WTC11 (cell line): ENCODE results near the gene ABCC3. TPM values are rescaled to one million over a fixed set of nuclear protein-coding genes. Genes with fewer than 3 reads are reported as not detected.

Experiments used
- ATAC-seq: fragments of 200-7000 bp; cut with Tn5 transposase; 2 replicates; pipeline ENCODE4 v1.10.0; 2021; ENCODE audit warnings: mild to moderate bottlenecking, moderate library complexity
- CTCF ChIA-PET: fragments of 300-600 bp; sonication (Branson Sonifier 250); formaldehyde crosslinking; loops from one replicate; lab custom pipeline; 2021; ENCODE audit warnings: antibody characterized with exemption; lab: Charles Lee
- POLR2A ChIA-PET: fragments of 350-600 bp; sonication (Branson Sonifier 250); formaldehyde crosslinking; loops from one replicate; lab custom pipeline; 2021; ENCODE audit warnings: antibody characterized with exemption; lab: Charles Lee
- DNase-seq: peaks from one replicate; pipeline ENCODE4 v3.0.0; 2021; ENCODE audit warnings: low spot score
- H3K27ac Mint-ChIP-seq: 2 replicates; pipeline ENCODE4 v1.8.0; 2021; ENCODE audit warnings: mixed read lengths
- H3K27me3 Mint-ChIP-seq: 2 replicates; pipeline ENCODE4 v1.8.0; 2021; ENCODE audit warnings: low read depth, mild to moderate bottlenecking, moderate library complexity, mixed read lengths
- H3K36me3 Mint-ChIP-seq: 2 replicates; pipeline ENCODE4 v1.8.0; 2021; ENCODE audit warnings: mixed read lengths
- H3K4me1 Mint-ChIP-seq: 2 replicates; pipeline ENCODE4 v1.8.0; 2022; ENCODE audit warnings: mixed read lengths
- H3K4me3 Mint-ChIP-seq: 2 replicates; pipeline ENCODE4 v1.8.0; 2021; ENCODE audit warnings: mild to moderate bottlenecking, moderate library complexity, mixed read lengths
- H3K9me3 Mint-ChIP-seq: 2 replicates; pipeline ENCODE4 v1.8.0; 2021; ENCODE audit warnings: mixed read lengths
- ATF6 ChIP-seq: sonication (generic); formaldehyde crosslinking; IDR thresholded peaks from 2 replicates; pipeline ENCODE4 v1.8.1; 2023; ENCODE audit warnings: mild to moderate bottlenecking, missing genetic modification reagents
- GABPB1 ChIP-seq: sonication (generic); formaldehyde crosslinking; IDR thresholded peaks from 2 replicates; pipeline ENCODE4 v1.8.1; 2023; ENCODE audit warnings: mild to moderate bottlenecking, missing genetic modification reagents
- GTF2I ChIP-seq: fragments of 250-450 bp; sonication (Bioruptor Pico); conservative IDR thresholded peaks from 2 replicates; pipeline ENCODE4 v1.4.0; 2021; ENCODE audit warnings: mild to moderate bottlenecking
- OVOL2 ChIP-seq: fragments of 250-450 bp; sonication (Bioruptor Pico); IDR thresholded peaks from 2 replicates; pipeline ENCODE4 v1.9.0; 2021; ENCODE audit warnings: mild to moderate bottlenecking, borderline replicate concordance
- PRDM15 ChIP-seq: sonication (generic); formaldehyde crosslinking; IDR thresholded peaks from 2 replicates; pipeline ENCODE4 v1.8.0; 2022; ENCODE audit warnings: missing genetic modification reagents
- SMAD3 ChIP-seq: sonication (generic); formaldehyde crosslinking; IDR thresholded peaks from 2 replicates; pipeline ENCODE4 v1.8.0; 2022; ENCODE audit warnings: missing genetic modification reagents, mild to moderate bottlenecking, borderline replicate concordance
- ZBTB21 ChIP-seq: sonication (generic); formaldehyde crosslinking; IDR thresholded peaks from 2 replicates; pipeline ENCODE4 v1.8.1; 2023; ENCODE audit warnings: mild to moderate bottlenecking, missing genetic modification reagents, borderline replicate concordance
- total RNA-seq: library from RNA; stranded (reverse); gene quantifications from 3 replicates; pipeline ENCODE4 v1.2.3, GENCODE V29; 2021
- TF ChIP-seq, protein P1 (sequence below): fragments of 250-450 bp; sonication (Bioruptor Pico); conservative IDR thresholded peaks from 2 replicates; pipeline ENCODE4 v1.9.0; 2021; ENCODE audit warnings: mild to moderate bottlenecking

ABCC3 gene
- total RNA-seq, 1 experiment from 2014 or later: 0.92 TPM

- Mint-ChIP-seq H3K36me3 (no peaks in the 10 kb centered on the region), H3K27me3 (no peaks in the 10 kb centered on the region), H3K4me3 (no peak overlapping the region), H3K9me3 (no peaks in the 10 kb centered on the region), H3K4me1 (peaks cover 31% of the 10 kb centered on the region), H3K27ac (peak overlapping the region; percentile 57)
- ChIA-PET POLR2A (no interaction called here), CTCF (interaction anchor here (0.5 to 2.2 kb wide), 6 partner anchors 47 to 289 kb away, joined by 3 to 8 read pairs (median 5); partner anchors contain the start of gene LRRC59)
- TF ChIP-seq GABPB1 (CRISPR knock-in tag): peak; percentile 65; the same call in 1 of the 2 replicates
- TF ChIP-seq ZBTB21 (CRISPR knock-in tag): no peak
- DNase-seq (no peak), ATAC-seq (no peak)
Observed at GRCh38 chr17:50686494-50687199, 52.0 kb downstream of the ABCC3 start.

DNA sequence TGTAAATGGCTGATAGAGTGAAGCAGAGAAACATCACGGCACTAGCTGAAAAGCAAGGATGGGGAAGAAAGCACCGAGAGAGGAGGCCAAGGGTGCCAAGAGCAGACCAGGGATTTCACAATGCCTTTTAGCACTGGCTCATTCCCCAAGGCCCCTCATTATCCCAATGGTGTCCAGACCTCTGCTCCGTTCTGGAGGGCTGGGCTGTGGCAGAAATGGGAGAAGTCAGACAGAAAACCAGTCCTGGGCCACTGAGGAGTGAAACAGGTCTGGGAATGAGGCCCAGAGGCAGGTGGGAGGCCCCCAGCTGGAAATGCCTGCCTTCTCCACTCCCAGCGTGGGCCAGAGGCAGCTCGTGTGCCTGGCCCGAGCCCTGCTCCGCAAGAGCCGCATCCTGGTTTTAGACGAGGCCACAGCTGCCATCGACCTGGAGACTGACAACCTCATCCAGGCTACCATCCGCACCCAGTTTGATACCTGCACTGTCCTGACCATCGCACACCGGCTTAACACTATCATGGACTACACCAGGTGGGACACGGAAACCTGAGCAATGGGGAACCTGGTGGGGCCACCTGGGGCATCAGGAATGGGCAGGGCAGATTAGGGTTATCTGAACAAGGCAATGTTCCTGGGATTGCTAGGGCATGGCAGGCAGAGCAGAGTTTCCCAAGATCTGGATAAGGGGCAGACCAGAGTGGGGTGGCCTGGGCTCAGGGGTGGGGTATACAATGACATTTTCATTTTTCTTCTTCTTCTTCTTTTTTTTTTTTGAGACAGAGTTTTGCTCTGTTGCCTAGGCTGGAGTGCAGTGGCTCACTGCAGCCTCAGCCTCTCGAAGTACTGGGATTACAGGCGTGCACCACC is 52.8 kb downstream of the ABCC3 start:
- DNase-seq: peak; percentile 46
- H3K9me3 Mint-ChIP-seq: no peaks in the 10 kb centered on the region
- ATAC-seq: peak; percentile 45
- no peaks in the 10 kb centered on the region for H3K36me3 Mint-ChIP-seq
- ChIA-PET POLR2A (no interaction called here), CTCF (interaction anchor here (0.5 to 2.2 kb wide), 5 partner anchors 57 to 1325 kb away, joined by 3 to 8 read pairs (median 6); no protein-coding TSS in a partner anchor)
- H3K27ac Mint-ChIP-seq: peak overlapping the region; percentile 57; the same call in 1 of the 2 replicates
- no peak overlapping the region for H3K4me3 Mint-ChIP-seq
- peaks cover 28% of the 10 kb centered on the region for H3K4me1 Mint-ChIP-seq
- no peaks in the 10 kb centered on the region for H3K27me3 Mint-ChIP-seq
- TF ChIP-seq PRDM15 (CRISPR knock-in tag) (peak; percentile 99), OVOL2 (CRISPR knock-in tag) (no peak), GABPB1 (CRISPR knock-in tag) (peak; percentile 49; the same call in 1 of the 2 replicates)

GRCh38 chr17:50688245-50688644 is 53.6 kb downstream of the ABCC3 start:
- DNase-seq: no peak

More at GRCh38 chr17:50688245-50688644, 53.6 kb downstream of the ABCC3 start:
- no peak overlapping the region for H3K27ac Mint-ChIP-seq
- TF ChIP-seq ATF6 (CRISPR knock-in tag): no peak
- TF ChIP-seq SMAD3 (CRISPR knock-in tag): no peak
- TF ChIP-seq, protein P1, sequence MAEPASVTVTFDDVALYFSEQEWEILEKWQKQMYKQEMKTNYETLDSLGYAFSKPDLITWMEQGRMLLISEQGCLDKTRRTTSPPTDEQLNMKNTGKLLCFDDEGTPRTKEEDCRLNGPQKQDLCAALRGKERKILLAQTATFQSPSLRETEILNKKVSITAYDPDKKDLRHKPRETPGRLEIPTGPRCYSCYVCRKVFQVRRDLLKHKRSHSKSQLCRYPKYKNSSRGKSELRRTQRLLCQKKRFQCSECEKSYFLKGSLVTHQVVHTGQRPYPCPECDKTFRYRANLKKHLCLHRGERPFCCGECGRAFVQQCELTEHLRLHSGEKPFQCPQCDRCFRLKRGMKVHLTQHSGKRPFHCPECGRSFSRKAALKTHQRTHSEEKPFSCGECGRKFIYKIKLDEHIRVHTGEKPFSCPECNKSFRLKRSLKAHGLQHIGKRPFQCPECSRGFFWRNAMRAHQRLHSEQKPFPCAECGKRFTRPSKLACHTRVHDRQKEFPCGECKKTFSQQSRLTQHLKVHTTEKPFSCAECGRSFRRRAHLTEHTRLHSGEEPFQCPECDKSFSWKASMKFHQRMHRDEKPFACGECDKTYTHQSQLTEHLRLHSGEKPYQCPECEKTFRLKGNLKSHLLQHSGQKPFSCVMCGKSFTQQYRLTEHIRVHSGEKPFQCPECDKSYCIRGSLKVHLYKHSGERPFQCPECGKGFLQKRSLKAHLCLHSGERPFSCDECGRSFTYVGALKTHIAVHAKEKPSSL (CRISPR knock-in tag): no peak
- TF ChIP-seq GTF2I (CRISPR knock-in tag): no peak
- TF ChIP-seq, all 79 proteins: peak for 0
- ATAC-seq: no peak
- Mint-ChIP-seq H3K9me3 (no peaks in the 10 kb centered on the region), H3K4me3 (no peak overlapping the region), H3K36me3 (peaks cover under 1% of the 10 kb centered on the region), H3K27me3 (no peaks in the 10 kb centered on the region), H3K4me1 (peaks cover 28% of the 10 kb centered on the region)
- CTCF ChIA-PET: interaction anchor here (1.2 kb wide), 1 partner anchor 137 kb away, joined by 3 read pairs; no protein-coding TSS in a partner anchor
- POLR2A ChIA-PET: no interaction called here
